ENCODE results near the gene TMEM139. TPM values are rescaled to one million over a fixed set of nuclear protein-coding genes. Genes with fewer than 3 reads are reported as not detected.
"Not testable (repeated sequence)": the region's sequence is repeated elsewhere in the genome, so short reads cannot be mapped to it uniquely, and the experiment has no call there.

TMEM139 gene
- total RNA-seq, 1 experiment from 2014 or later: 0.07 TPM

DNA sequence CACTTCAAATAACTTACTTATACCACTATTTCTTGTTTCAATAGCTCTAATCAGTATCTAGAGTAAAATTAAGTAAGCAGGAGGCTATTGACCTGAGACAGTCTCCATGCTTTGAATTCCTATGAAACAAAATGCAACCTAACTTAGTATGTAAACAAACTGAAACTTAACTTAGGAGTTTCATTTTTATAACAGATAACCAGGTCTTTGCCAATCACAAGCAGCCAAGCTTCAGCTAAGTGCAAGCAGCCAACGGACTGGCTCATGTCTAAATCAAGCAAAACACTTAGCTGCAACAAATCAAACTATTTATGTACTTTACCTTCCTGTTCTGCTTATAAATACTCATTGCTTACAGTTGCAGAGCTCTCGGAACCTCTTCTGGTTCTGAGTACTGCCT lies 25.9 kb upstream of the TMEM139 start:
- DNase-seq (ENCODE audit: low read depth): peak; percentile 7

DNA sequence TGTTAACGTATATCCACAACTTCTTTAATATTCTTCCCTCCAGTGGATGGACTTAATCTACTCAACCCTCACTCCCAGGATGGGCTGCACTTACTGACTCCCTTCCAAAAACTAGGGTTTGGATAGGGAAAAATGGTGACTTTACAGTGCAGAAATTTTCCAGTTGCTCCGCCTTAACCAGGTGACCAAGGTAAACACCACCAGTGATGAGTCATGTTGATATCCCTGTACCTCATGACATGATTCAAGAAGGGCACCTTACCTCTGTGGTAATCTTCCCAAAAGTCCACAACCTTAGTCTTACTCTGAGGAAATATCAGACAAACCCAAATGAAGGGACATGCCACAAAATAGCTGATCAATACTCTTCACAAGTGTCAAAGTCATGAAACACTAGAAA lies 25.0 kb upstream of the TMEM139 start:
- DNase-seq (ENCODE audit: low read depth): no peak

DNA sequence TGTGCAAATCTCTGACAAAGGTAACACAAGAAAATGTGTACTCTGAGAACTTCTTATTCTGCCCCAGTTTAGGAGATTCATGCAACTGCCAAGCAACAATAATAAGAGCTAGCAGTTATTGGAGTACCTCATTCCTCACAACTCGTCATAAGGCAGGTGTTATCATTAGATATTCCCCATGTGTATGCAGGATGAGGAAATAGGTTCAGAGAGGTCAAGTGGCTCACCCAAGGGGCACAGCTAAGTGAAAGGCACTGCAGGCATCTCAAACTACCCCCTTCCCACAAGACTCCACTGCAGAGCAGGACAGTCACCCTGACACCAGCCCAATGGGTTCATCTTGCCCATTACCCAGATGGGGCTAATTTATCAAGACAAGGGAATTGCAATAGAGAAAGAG lies 22.9 kb upstream of the TMEM139 start:
- DNase-seq (ENCODE audit: low read depth): no peak

DNA sequence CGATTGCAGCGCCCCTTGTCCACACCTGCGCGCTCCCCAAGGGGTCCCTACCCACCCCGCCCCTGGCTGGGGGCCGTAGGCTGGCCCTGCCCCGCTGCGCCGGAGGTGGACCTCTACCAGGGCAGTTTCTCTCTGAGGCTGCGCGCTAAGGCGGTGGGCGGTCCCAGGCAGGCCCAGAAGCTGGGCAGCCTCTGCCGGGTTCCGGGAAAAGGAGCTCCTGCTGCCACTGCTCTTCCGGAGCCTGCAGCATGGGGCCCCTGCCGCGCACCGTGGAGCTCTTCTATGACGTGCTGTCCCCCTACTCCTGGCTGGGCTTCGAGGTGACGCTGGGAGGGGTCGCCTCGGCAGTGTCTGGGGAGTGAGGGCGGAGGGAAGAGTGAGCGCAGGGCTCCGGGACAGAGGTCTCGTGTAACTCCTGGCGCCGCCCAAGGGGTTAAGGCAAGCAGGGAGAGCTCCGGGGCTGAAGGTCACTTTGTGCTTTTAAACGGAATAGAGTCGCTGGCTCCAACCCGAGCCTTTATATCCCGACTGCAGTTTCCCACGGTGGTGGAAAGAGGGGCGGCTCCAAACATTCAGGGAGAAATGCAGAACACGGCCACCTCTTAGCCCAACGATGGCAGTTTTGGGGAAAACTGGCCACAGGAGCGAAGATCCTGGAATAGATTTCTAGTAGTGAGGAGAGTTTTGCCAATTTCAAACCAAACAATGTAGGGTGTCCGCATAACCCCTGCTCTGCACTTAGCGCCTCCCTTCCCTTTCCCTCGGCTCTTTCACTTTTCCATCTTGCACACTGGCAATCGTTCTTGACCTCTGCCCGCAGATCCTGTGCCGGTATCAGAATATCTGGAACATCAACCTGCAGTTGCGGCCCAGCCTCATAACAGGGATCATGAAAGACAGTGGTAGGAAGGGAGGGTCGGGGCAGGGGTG lies 21.2 kb upstream of the TMEM139 start, which contains the start of gene GSTK1:
Gene GSTK1, plus strand, starts transcription at position 176 of the 930 bp plus-strand sequence. Its CDS starts 73 bp downstream, at position 249.
- peak; percentile 75 for DNase-seq (ENCODE audit: low read depth)

DNA sequence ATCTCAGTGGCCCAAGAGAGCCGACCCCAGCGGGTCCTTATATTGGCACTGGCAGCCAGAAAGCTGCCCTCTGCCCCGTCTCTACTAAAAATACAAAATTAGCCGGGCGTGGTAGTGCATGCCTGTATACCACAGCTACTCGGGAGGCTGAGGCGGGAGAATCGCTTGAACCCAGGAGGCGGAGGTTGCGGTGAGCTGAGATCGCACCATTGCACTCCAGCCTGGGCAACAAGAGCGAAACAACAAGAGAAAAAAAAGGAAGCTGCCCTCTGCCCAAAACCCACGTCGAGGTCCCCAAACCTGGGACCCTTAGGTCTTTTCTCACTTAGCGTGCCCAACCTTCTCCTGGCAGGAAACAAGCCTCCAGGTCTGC lies 20.6 kb upstream of the TMEM139 start:
- DNase-seq (ENCODE audit: low read depth): not testable (repeated sequence)

DNA sequence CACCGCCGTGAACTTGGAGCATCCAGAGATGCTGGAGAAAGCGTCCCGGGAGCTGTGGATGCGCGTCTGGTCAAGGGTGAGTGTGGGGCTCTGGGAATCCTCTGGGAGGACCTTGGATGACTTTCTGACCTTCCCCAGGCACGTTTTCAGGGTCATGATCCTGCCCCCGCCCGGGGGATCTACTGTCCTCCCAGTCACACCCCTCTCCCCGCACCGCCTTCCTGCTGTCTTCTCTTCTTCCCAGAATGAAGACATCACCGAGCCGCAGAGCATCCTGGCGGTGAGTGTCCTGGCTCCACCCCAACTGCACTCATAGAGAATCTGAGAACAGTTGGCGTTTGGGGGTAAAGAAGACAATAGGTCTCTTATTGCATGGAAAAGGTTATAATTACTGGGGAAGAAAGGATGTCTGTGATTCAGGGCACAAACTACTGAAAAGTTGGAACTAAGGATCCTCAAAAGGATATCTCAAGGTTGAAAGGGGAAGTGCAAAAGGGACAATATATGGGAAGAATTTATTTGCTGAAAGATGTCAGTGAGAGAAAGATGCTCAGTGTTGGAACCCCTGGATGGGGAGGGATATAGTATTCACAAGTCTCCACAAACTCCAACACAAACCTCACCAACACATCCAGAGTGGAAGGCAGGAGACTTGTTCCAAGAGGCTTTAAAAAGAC lies 19.6 kb upstream of the TMEM139 start:
- DNase-seq (ENCODE audit: low read depth): no peak

DNA sequence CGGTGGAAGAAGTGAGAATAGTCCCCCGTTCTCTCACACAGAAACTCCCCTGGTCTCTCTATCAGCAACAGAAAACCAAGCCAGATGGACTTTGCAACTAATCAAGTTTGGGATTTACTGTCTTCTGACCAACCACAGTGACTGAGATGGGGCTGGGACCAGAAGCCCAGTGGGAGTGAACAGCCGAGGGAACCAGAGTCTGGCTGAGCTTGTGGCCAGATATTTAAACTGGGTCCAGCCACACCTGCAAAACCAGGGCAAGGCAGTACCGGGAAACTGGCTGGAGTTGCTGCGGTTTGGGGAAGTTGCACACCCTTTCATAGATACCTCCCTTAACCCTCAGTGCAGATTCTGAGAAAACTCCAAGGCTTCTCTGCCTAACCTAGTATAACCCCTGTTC lies 15.5 kb upstream of the TMEM139 start:
- DNase-seq (ENCODE audit: low read depth): no peak

DNA sequence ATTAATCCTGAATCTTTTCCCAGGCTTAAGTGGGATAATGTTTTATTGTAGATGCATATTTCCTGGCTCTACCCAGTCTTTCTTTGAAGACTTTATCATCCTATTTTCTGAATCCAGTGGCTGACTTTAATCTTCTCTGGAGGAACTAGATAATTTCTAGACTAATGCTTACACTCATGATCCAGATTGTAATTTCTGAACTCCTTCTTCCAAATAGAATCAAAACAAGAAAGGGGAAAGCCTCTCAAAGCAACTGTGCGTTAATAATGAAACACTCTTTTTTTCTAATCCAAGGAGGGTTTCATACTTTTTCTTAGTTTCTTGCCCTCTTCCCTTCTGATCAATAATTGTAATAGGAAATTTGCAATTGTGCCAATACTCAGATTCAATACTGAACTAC lies 13.5 kb upstream of the TMEM139 start:
- no peak for DNase-seq (ENCODE audit: low read depth)

DNA sequence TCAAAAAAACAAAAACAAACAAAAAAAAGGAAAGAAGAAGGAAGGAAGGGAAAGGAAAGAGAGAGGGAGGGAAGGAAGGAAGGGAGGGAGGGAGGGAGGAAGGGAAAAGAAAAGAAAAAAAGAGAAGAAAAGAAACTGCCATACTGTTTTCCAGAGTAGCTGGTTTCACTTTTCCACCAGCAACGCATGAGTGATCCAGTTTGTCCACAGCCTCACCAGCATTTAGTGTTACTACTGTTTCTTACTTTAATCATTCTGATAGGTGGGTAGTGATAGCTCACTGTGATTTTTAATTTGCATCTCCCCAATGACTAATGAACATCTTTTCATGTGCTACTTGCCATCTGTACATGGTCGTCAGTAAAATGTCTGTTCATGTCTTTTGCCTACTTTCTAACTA lies 11.9 kb upstream of the TMEM139 start:
- no peak for DNase-seq (ENCODE audit: low read depth)

DNA sequence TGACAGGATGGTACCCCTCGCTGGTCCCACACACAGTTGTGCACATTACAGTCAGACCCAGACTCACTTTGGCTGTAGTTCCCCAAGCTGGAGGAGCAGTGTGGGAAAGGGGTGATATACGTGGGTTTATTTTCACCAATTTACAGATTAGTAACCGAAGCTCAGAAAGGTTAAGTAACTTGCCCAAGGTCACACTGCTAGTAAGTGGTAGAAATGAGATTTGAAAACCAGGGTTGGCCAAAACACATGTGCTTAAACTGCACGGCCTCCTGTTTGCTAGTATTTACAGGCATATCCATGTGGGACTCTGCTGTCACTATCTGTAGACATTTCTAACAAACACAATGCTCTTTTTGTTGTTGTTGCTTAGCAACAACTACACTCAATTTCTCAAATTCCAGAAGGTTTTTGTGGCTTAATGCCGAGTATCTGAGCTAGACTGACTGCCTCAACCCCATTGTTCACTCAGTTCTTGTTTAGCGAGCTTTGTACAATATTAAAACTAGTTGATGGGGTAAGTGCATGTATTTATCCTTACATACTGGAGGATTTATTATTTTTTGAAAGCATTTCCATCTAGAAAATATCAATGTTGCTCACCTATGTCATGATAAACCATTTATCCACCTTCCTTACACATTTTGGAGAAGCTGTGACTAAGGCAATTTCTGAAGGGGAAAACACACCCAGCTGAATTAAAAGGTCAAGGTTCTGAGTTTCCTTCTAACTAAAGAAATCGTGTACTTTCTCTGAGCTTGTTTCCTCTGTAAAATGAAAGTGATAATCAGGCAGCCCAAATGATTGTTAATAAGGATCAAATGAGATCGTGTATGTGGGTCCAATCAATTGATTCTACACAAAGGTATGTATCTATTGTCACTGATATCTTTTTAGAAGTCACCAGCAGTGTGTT lies 5.3 kb upstream of the TMEM139 start:
- DNase-seq (ENCODE audit: low read depth): peak; percentile 90

DNA sequence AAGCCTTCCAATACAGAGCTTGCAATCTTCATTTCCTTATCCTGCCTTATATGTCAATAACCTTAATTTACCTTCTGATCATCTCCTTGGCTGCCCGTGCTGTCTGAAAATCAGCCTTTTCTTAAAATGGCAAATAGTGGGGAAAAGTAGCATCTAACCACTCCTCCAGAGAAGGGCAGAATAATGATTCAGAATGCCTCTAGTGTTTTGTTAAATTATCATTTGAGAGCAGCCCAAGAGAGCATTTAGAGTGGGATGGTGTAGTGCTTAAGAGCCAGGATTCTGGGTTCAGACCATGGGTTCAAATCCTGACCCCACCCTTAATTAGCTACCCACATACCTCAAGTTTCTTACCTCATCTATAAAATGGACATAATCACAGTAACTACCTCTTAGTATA lies 4.6 kb upstream of the TMEM139 start:
- DNase-seq (ENCODE audit: low read depth): no peak

DNA sequence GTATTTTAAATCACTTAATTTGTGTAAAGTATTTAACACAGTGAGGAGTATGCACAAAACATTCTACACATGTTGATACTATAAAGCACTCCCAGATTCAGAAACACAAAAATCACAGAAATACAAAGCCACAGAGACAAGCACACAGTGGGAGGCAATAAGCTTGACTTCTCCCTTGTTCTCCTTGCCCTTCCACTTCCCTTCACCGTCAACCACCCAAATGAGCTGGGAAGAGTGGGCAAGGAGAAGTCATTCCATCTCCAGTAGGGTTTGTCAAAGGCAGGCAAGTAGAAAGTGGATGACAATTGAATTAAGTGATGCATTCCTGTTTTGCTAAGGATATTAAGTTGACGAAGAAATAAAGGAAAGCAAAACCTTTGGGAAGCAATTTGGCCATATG lies 4.2 kb upstream of the TMEM139 start:
- no peak for DNase-seq (ENCODE audit: low read depth)

DNA sequence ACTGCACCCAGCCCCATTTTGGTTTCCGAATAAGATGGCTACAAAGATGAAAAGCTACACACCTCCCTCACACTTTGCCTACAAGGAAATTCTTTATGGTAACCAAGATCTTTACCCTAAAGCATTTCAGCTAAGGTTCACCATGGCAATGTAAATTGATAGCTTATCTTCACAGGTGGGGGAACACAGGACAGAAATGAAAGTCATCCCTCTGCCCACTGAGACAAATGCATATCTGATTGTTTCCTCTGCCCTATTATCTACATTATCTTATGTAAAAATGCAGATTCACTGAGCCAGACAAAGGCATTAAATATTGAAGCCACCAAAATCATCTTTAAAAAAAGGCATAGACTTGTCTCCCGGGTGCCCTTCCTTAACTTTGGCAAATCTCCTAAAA lies 3.2 kb upstream of the TMEM139 start:
- no peak for DNase-seq (ENCODE audit: low read depth)

DNA sequence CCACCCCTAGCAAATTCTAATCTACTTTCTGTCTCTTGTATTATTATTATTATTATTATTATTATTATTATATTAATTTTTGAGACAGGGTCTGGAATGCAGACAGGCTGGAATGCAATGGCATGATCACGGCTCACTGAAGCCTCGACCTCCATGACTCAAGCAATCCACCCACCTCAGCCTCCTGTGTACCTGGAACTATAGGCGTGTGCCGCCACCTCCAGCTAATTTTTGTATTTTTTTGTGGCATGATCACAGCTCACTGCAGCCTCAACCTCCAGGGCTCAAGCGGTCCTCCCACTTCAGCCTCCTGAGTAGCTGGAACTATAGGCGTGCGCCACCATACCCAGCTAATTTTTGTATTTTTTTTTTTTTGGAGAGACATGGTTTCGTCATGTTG lies 2.6 kb upstream of the TMEM139 start:
- no peak for DNase-seq (ENCODE audit: low read depth)

DNA sequence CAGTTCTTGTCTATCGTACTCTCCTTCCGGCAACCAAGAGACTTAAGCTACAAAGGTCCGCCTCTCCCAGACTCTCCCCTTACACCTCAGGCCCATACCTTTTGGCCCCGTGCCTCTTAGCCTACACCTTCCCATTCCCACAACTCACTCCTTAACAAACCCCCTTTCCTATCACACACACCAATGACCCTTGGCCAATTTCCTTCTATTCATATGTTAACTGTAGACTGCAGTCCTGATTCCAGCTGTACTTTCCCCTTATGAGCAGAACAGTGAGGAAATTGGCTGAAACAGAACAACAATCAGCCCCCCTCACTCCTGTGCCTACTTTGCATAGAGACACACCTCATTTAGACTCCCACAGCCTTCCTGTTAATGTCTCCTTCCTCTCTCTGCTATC lies 1.4 kb upstream of the TMEM139 start:
- no peak for DNase-seq (ENCODE audit: low read depth)

DNA sequence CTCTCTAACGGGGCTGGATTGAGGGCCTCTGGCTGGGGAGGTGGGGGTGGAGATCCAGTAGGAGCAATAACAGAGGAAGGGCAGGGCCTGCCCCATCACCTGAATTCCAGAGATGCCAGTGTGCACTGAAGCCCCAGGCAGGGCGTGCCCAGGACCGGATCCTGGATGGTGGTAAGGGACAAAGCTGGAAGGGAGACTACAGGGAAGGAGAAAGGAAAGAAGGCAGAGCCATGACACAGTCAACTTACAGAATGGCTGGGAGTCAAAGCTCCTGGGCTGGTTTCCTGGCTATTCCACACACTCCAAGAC lies 666 bp downstream of the TMEM139 start:
- peak; percentile 45 for DNase-seq (ENCODE audit: low read depth)

DNA sequence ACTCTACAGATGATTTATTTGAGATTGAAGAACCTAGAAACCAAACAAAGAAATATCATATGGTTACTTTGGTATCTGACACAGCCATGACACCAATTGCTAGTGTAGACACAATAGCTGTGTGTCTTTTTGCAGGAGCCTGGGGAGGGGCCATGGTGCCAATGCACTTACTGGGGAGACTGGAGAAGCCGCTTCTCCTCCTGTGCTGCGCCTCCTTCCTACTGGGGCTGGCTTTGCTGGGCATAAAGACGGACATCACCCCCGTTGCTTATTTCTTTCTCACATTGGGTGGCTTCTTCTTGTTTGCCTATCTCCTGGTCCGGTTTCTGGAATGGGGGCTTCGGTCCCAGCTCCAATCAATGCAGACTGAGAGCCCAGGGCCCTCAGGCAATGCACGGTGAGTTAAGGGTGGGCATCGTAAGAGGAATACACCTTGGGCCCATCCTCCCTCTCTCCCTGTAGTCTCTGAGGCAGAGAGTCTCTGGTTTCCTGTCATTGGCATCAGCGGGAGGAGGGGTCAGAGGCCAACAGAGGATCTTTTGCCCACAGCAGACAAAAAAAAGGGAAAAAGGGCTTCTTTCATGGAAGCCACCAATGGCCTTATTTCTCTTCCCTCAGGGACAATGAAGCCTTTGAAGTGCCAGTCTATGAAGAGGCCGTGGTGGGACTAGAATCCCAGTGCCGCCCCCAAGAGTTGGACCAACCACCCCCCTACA lies 1.2 kb downstream of the TMEM139 start:
- DNase-seq (ENCODE audit: low read depth): no peak

DNA sequence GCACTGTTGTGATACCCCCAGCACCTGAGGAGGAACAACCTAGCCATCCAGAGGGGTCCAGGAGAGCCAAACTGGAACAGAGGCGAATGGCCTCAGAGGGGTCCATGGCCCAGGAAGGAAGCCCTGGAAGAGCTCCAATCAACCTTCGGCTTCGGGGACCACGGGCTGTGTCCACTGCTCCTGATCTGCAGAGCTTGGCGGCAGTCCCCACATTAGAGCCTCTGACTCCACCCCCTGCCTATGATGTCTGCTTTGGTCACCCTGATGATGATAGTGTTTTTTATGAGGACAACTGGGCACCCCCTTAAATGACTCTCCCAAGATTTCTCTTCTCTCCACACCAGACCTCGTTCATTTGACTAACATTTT lies 1.7 kb downstream of the TMEM139 start:
- DNase-seq (ENCODE audit: low read depth): no peak

DNA sequence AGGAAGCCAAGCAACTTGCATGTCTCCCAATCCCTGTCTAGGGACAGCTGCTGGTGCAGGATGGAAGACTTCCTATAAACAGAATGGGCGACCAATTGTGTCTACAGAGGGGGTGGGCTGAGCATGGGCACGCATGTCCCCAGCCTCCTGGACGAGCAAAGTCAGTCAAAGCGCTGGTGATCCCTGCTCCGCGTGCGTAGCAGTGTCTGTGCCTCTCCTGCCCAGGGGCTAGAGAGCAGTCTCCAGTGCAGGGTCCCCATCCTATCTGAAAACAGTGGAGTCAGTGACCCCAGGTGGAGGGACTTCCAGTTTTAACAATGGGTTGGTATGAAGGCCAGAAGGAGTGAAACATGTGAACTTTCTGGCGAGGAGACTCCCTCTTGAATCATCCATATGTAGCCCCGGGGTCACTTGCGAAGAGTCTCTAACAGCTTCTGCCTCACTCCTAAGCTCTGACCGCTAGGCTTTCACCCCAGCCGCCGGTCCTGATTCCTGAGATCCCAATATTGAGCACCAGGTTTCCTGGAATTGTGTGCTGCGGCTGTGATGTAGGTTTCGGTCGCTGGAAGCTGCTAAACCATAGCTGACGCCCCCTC lies 2.7 kb downstream of the TMEM139 start:
- no peak for DNase-seq (ENCODE audit: low read depth)

DNA sequence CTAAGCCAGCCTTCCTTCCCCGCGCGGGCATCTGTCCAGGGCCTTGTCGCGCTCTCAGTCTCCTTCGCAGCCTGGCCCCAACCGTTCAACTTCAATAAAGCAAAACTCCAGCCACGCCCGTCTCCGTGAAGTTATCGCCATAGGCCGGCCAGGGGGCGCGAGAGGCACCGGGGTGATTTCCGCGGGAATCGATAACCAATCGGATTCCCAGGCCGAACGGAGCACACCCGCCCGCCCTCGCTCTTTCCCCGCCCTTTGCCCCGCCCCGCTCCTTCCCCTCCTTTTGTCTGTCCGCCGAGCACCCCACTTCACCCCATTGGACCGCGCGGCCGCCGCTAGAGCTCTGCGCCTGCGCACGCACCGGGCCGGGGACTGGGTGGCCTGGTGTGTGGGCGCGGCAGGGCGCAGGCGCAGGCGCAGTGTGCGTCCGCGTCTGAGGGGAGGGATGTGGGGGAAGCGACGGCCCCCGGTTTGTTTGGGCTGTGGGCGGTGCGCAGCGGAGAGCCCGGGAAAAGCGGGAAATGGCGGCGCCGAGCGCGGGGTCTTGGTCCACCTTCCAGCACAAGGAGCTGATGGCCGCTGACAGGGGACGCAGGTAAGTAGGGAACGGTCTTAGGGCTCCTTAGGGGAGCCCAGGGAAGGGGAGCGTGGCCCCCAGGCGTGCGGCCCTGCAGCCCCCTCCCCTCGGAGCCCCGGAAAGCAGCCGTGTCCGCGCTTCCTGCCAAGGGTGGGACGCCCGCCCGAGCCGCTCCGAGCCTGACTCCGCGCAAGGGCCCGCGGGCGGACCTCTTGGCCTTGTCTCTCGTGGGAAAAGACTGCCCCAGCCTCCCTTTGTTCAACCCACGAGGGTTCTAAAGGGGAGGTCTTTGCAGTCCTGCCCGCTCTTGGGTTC lies 3.4 kb downstream of the TMEM139 start, which contains the start of gene CASP2:
Gene CASP2, plus strand, starts transcription at position 417 of the 892 bp plus-strand sequence. Its CDS starts 105 bp downstream, at position 522.
- DNase-seq (ENCODE audit: low read depth): peak; percentile 98

Measured in M059J (cell line).